HL-60 (cell line): ENCODE measurements around the gene STX1B.

ENCODE experiments used
- DNase-seq, 2 experiments: peaks; one replicate each; pipeline ENCODE4 v3.0.0-alpha.2; 2010 to 2020; ENCODE audit warnings: low read depth in 1 of 2, low spot score in 1 of 2
- H3K27ac ChIP-seq: fragments of 250-450 bp; sonication (Bioruptor Pico); replicated peaks from 2 replicates; pipeline ENCODE4 v1.5.1; 2020; ENCODE audit warnings: mild to moderate bottlenecking, moderate library complexity
- H3K27me3 ChIP-seq: fragments of 250-450 bp; sonication (Bioruptor Pico); 2 replicates; pipeline ENCODE4 v1.5.1; 2021; ENCODE audit warnings: mild to moderate bottlenecking, moderate library complexity; ENCODE audit not compliant: insufficient read depth, poor library complexity, severe bottlenecking
- H3K4me3 ChIP-seq: replicated peaks from 2 replicates; pipeline ENCODE4 v1.5.1; 2011; ENCODE audit warnings: mild to moderate bottlenecking, control low read depth, low read length; ENCODE audit not compliant: insufficient read depth
- GABPA ChIP-seq: IDR thresholded peaks from 2 replicates; pipeline ENCODE4 v1.6.1; 2012; ENCODE audit warnings: low read depth
- POLR2AphosphoS5 ChIP-seq: IDR thresholded peaks from 2 replicates; pipeline ENCODE4 v1.6.1; 2012; ENCODE audit warnings: low read depth
- REST ChIP-seq: IDR thresholded peaks from 2 replicates; pipeline ENCODE4 v1.6.1; 2012; ENCODE audit warnings: low read depth; ENCODE audit not compliant: insufficient replicate concordance
- SPI1 ChIP-seq: IDR thresholded peaks from 2 replicates; pipeline ENCODE4 v1.6.1; 2012; ENCODE audit warnings: low read depth, mild to moderate bottlenecking, borderline replicate concordance
- TF ChIP-seq, protein P1 (sequence below): IDR thresholded peaks from one replicate; pipeline ENCODE4 v1.5.1; 2011; ENCODE audit warnings: low read length, control low read depth, inconsistent platforms; ENCODE audit not compliant: insufficient read depth

STX1B gene

DNA sequence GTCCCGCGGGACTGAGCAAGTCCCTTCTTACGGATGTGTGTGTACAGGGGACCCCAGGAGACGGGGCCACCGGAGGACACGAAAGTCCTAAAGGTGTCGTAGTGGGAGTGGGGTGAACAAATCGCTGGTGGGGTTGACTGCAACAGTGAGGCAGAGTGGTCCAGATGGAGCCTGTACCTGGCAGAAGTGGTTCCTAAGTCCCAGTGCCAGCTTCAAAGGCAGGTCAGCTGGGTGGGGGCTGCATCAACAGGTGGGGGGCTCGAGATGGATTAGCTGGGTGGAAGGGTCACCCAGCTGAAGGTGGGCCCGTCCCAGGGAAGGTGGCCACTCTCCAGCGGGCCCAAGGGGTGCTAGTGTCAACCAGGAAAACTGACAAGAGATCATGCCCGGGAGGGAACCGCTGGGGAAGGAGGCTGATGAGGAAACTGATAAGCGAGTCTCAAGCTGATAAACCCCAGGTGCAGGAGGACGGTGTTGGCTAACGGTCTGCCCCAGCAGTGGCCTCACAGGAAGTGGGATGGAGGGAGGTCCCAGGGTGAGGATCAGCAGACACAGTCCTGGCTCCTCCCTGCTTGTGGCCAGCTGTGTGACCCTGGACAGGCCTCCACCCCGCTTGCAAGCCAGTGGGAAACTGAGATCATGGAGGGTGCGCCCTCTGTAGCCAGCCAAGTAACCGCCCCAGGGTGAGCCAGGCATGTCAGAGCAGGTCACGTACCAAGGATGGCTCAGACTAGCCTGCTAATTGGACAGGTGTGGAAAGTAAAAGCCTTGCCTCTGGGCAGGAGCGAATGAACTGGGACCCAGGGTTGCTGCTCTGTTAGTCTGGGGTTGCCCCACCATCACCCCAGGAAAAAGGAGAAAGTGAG, 60.6 kb downstream of the STX1B start:
- DNase-seq, result peak; percentile 90 to 93
- H3K4me3 ChIP-seq, result peak overlapping the region; percentile 47
- no peak for TF ChIP-seq GABPA
- peak; percentile 24; the same call in 1 of the 2 replicates for TF ChIP-seq SPI1
- TF ChIP-seq, protein P1, sequence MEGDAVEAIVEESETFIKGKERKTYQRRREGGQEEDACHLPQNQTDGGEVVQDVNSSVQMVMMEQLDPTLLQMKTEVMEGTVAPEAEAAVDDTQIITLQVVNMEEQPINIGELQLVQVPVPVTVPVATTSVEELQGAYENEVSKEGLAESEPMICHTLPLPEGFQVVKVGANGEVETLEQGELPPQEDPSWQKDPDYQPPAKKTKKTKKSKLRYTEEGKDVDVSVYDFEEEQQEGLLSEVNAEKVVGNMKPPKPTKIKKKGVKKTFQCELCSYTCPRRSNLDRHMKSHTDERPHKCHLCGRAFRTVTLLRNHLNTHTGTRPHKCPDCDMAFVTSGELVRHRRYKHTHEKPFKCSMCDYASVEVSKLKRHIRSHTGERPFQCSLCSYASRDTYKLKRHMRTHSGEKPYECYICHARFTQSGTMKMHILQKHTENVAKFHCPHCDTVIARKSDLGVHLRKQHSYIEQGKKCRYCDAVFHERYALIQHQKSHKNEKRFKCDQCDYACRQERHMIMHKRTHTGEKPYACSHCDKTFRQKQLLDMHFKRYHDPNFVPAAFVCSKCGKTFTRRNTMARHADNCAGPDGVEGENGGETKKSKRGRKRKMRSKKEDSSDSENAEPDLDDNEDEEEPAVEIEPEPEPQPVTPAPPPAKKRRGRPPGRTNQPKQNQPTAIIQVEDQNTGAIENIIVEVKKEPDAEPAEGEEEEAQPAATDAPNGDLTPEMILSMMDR, result no peak
- TF ChIP-seq REST, result no peak
- peak; percentile 97 for TF ChIP-seq POLR2AphosphoS5

DNA sequence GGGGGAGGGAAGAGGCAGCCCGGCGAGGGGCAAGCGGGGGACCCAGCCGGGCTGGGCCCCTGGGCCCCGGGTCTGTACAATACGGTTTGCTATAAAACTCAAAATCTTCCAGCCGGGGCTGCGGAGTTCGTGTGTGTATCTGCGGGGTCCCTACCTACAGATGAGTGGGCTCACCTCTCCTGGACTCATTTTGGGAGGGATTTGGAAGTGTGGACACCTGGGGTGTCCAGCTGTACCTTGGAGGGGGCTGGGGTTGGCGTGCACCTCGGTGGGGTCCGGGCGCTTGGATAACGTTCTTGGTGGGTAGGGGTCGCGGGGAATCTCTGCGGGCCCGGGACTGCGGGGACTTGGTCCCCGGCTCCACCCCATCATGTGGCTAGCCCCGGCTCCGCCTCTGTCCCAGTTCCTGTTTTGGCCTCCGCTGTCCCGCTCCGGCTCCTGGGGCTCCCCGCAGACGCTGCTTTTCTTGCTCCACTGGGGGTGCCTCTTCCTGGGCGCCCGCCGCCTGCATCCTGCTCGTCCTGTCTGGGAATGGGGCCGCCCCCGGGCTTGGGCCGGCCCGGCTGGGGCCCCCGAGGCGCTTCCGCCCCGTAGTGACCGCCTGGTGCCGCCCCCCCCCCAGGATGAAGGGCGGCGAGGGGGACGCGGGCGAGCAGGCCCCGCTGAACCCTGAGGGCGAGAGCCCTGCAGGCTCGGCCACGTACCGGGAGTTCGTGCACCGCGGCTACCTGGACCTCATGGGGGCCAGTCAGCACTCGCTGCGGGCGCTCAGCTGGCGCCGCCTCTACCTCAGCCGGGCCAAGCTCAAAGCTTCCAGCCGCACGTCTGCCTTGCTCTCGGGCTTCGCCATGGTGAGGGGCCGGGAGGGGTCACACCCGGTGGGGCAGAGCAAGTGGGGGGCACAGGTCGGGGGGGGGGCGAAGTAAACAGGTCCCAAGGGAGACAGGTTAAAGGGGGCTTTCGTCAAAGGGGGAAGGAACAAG, 61.5 kb downstream of the STX1B start, which contains the start of gene ORAI3:
ORAI3 (plus strand) TSS at position 402 of the 983 bp plus-strand sequence; CDS start at position 624, 222 bp downstream.
- DNase-seq, result peak; percentile 80 to 90
- Histone ChIP-seq H3K27me3 (no peaks in the 10 kb centered on the region), H3K4me3 (peak within 1 kb of the TSS; percentile 47), H3K27ac (peak within 1 kb of the TSS; percentile 88)
- TF ChIP-seq, protein P1, result no peak
- TF ChIP-seq SPI1, result peak; percentile 97
- TF ChIP-seq REST, result peak; percentile 59
- peak; percentile 72; the same call in 1 of the 2 replicates for TF ChIP-seq POLR2AphosphoS5
- peak; percentile 54 for TF ChIP-seq GABPA

More for the DNA sequence above, 60.6 kb downstream of the STX1B start:
- H3K27ac ChIP-seq, result peak overlapping the region; percentile 88
- H3K27me3 ChIP-seq, result no peaks in the 10 kb centered on the region

- Histone ChIP-seq H3K4me3 (peak overlapping the region; percentile 47), H3K27ac (peak overlapping the region; percentile 88), H3K27me3 (no peaks in the 10 kb centered on the region)
- TF ChIP-seq, protein P1, result no peak
- TF ChIP-seq POLR2AphosphoS5 (no peak), SPI1 (no peak), REST (no peak), GABPA (no peak)
- DNase-seq, result peak in 1 of 2 experiments; percentile 48
These were observed 62.4 kb downstream of the STX1B start for GRCh38 chr16:30947859-30948666.
